ENCODE measurements around the gene VGLL2. TPM values are rescaled to one million over a fixed set of nuclear protein-coding genes. Genes with fewer than 3 reads are reported as not detected.

VGLL2 gene
- total RNA-seq, 1 experiment from 2014 or later, result not detected

DNA sequence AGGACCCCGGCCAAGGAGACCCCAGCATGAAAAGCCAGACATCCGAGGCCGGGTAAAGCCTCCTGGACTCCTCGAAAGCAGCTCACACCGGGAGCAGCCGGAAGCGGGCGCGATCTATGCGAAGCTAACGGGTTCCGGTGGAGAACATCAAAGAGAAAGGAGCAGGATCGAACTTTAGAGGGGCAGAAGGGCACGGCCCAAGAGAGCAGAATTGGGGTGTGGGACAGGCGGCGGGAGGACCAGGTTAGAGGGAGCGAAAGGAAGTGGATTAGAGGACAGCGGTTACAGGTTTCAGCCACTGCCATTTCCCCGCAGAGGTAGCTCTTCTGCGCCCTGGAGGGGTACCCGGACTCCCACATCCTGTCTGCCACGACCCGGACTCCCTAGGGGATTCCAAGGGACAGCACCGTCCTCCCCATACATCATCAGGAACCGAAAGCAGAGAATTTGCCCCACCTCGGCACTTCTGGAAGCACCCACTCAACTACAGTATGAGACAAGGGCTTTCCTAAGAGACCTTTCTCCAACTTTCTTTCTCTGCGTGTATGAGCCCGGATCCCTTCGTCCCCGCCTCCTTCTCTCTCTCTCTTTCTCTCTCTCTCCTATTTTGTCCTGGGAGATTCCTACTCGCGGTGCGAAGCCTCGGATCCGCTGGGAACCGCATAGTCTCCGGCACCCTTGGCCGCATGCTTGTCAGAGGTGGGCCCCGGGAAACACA lies 507 bp upstream of the VGLL2 start:
- peak in 1 of 2 experiments; percentile 8 for DNase-seq
- POLR2A ChIA-PET, result no interaction called here

DNA sequence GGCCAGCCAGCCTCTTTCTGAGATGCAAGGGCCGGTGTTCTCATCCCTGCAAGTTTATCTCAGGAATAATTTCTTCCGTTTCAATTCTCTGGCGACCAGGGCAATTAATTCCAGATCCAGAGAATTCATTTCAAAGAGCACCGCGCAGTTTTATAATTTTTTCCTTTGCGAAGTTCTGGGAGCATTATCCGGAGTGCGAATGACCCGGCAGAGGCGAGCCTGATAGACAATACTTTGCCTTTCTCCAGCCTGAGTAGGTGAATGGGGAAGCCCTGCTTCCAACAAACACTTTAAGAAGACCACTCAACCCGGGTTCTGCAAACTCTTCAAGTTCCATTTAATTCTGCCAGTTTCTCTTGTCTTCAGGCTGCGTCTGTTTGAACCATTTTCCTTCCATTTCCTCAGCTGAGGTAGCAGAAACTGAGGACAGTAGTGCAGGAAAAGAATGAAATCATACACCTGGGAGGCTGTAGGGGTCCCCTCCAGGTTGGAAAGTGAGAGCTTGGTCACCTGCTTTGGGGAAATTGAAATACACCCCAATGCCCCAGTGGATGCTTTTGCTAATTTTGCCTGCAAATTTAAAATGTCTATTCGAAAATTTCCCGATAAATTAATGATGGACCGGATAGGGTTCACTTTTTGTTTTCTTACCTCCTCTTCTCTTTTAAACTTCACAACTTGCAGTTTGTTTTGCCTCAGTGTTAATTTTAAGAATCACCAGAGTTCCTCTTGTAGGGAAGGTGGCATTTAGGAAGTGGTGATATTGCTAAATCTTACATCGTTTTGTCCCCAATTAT lies 1.1 kb downstream of the VGLL2 start:
- Mint-ChIP-seq H3K4me1 (ENCODE audit: low read depth, unreplicated experiment) (peaks cover 9% of the 10 kb centered on the region), H3K27me3 (ENCODE audit: insufficient read depth, unreplicated experiment) (peaks cover 46% of the 10 kb centered on the region), H3K27ac (ENCODE audit: unreplicated experiment) (no peak overlapping the region), H3K9me3 (ENCODE audit: unreplicated experiment) (no peaks in the 10 kb centered on the region), H3K36me3 (ENCODE audit: insufficient read depth, unreplicated experiment) (no peaks in the 10 kb centered on the region), H3K4me3 (ENCODE audit: unreplicated experiment) (no peak overlapping the region)
- Histone ChIP-seq H3K4me3 (ENCODE audit: low read depth, low read length) (no peak overlapping the region), H3K27me3 (replicated peaks; ENCODE audit: control insufficient read depth, insufficient read depth, low read length) (peaks cover 5% of the 10 kb centered on the region), H3K36me3 (ENCODE audit: control insufficient read depth, insufficient read depth, low read length) (no peaks in the 10 kb centered on the region), H3K9me3 (no peaks in the 10 kb centered on the region), H3K4me1 (no peaks in the 10 kb centered on the region)
- no TSS peak for BruUV-seq (replicated peaks)
- no peak for DNase-seq
- intact Hi-C loops (cut with micrococcal nuclease; ENCODE audit: unreplicated experiment), result no loop called here
- POLR2A ChIA-PET, result no interaction called here
- TF ChIP-seq, protein P1, sequence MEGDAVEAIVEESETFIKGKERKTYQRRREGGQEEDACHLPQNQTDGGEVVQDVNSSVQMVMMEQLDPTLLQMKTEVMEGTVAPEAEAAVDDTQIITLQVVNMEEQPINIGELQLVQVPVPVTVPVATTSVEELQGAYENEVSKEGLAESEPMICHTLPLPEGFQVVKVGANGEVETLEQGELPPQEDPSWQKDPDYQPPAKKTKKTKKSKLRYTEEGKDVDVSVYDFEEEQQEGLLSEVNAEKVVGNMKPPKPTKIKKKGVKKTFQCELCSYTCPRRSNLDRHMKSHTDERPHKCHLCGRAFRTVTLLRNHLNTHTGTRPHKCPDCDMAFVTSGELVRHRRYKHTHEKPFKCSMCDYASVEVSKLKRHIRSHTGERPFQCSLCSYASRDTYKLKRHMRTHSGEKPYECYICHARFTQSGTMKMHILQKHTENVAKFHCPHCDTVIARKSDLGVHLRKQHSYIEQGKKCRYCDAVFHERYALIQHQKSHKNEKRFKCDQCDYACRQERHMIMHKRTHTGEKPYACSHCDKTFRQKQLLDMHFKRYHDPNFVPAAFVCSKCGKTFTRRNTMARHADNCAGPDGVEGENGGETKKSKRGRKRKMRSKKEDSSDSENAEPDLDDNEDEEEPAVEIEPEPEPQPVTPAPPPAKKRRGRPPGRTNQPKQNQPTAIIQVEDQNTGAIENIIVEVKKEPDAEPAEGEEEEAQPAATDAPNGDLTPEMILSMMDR (IDR thresholded peaks at IDR 0.05; ENCODE audit: insufficient read depth in 1 of 2, low read depth in 1 of 2, low read length in 1 of 2, severe bottlenecking in 1 of 2, unreplicated experiment in 1 of 2), result no peak
- CTCF ChIA-PET, result no interaction called here

More for the DNA sequence above, 507 bp upstream of the VGLL2 start:
- no peaks in the 10 kb centered on the region for H3K9me3 ChIP-seq
- CTCF ChIA-PET, result interaction anchor here (0.6 to 0.7 kb wide), 2 partner anchors 239 to 327 kb away, joined by 3 read pairs; no protein-coding TSS in a partner anchor
- peaks cover 5% of the 10 kb centered on the region for H3K27me3 ChIP-seq (replicated peaks; ENCODE audit: control insufficient read depth, insufficient read depth, low read length)
- peak overlapping the region; percentile 27 for H3K4me3 ChIP-seq (ENCODE audit: low read depth, low read length)
- H3K27ac Mint-ChIP-seq (ENCODE audit: unreplicated experiment), result no peak overlapping the region
- H3K4me1 Mint-ChIP-seq (ENCODE audit: low read depth, unreplicated experiment), result peaks cover 9% of the 10 kb centered on the region
- intact Hi-C loops (cut with micrococcal nuclease; ENCODE audit: unreplicated experiment), result no loop called here
- no peaks in the 10 kb centered on the region for H3K4me1 ChIP-seq
- H3K36me3 Mint-ChIP-seq (ENCODE audit: insufficient read depth, unreplicated experiment), result no peaks in the 10 kb centered on the region
- peak overlapping the region; percentile 63 for H3K4me3 Mint-ChIP-seq (ENCODE audit: unreplicated experiment)
- H3K36me3 ChIP-seq (ENCODE audit: control insufficient read depth, insufficient read depth, low read length), result no peaks in the 10 kb centered on the region
- peaks cover 48% of the 10 kb centered on the region for H3K27me3 Mint-ChIP-seq (ENCODE audit: insufficient read depth, unreplicated experiment)
- TF ChIP-seq, protein P1 (IDR thresholded peaks at IDR 0.05; ENCODE audit: insufficient read depth in 1 of 2, low read depth in 1 of 2, low read length in 1 of 2, severe bottlenecking in 1 of 2, unreplicated experiment in 1 of 2), result no peak
- no peaks in the 10 kb centered on the region for H3K9me3 Mint-ChIP-seq (ENCODE audit: unreplicated experiment)
- BruUV-seq (replicated peaks), result no TSS peak

DNA sequence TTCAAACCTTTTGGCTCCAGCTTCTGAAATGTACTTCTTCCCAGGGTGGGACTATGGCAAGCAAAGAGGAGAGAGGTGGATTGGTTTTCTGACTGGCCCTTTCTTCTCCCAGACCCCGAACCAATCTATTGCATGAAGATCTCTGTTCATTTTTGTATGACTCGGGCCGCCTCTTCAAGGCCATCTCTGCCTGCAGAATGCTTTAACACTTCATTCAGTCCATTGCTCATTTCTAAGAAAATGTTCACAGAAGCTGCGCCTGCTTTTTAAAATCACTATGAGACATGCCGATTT lies 1.6 kb downstream of the VGLL2 start:
- Histone ChIP-seq H3K27me3 (replicated peaks; ENCODE audit: control insufficient read depth, insufficient read depth, low read length) (peaks cover 5% of the 10 kb centered on the region), H3K36me3 (ENCODE audit: control insufficient read depth, insufficient read depth, low read length) (no peaks in the 10 kb centered on the region), H3K4me3 (ENCODE audit: low read depth, low read length) (no peak overlapping the region), H3K4me1 (no peaks in the 10 kb centered on the region), H3K9me3 (no peaks in the 10 kb centered on the region)
- Mint-ChIP-seq H3K36me3 (ENCODE audit: insufficient read depth, unreplicated experiment) (no peaks in the 10 kb centered on the region), H3K4me3 (ENCODE audit: unreplicated experiment) (no peak overlapping the region), H3K27me3 (ENCODE audit: insufficient read depth, unreplicated experiment) (peaks cover 45% of the 10 kb centered on the region), H3K27ac (ENCODE audit: unreplicated experiment) (no peak overlapping the region), H3K9me3 (ENCODE audit: unreplicated experiment) (no peaks in the 10 kb centered on the region), H3K4me1 (ENCODE audit: low read depth, unreplicated experiment) (peaks cover 9% of the 10 kb centered on the region)
- POLR2A ChIA-PET, result no interaction called here
- CTCF ChIA-PET, result no interaction called here
- no TSS peak for BruUV-seq (replicated peaks)
- intact Hi-C loops (cut with micrococcal nuclease; ENCODE audit: unreplicated experiment), result no loop called here
- TF ChIP-seq, protein P1 (IDR thresholded peaks at IDR 0.05; ENCODE audit: insufficient read depth in 1 of 2, low read depth in 1 of 2, low read length in 1 of 2, severe bottlenecking in 1 of 2, unreplicated experiment in 1 of 2), result no peak
- no peak for DNase-seq

All from Caco-2 (cell line).